Lower lobe of right lung (tissue), 2 donors: ENCODE results near the gene MTRR. TPM values are rescaled to one million over a fixed set of nuclear protein-coding genes. Genes with fewer than 3 reads are reported as not detected.

Experiments
- ATAC-seq, 2 donors: fragments of 200-7000 bp; cut with Tn5 transposase; one replicate each; pipeline ENCODE4 v1.9.1; 2020 to 2022; ENCODE audit warnings: mild to moderate bottlenecking in 2 of 2, moderate library complexity in 2 of 2
- DNase-seq: peaks from one replicate; pipeline ENCODE4 v3.0.0-alpha.2; 2020
- H3K27ac ChIP-seq: fragments of 200-600 bp; one replicate; pipeline ENCODE4 v1.8.0; 2022
- H3K27me3 ChIP-seq: fragments of 200-600 bp; one replicate; pipeline ENCODE4 v1.8.0; 2022; ENCODE audit warnings: low read depth
- H3K36me3 ChIP-seq: fragments of 200-600 bp; one replicate; pipeline ENCODE4 v1.8.0; 2022; ENCODE audit warnings: mild to moderate bottlenecking
- H3K4me1 ChIP-seq: fragments of 200-600 bp; one replicate; pipeline ENCODE4 v1.8.0; 2022
- H3K4me3 ChIP-seq: fragments of 200-600 bp; one replicate; pipeline ENCODE4 v1.8.0; 2022; ENCODE audit warnings: mild to moderate bottlenecking
- H3K9me3 ChIP-seq: fragments of 200-600 bp; one replicate; pipeline ENCODE4 v1.8.0; 2022
- CTCF ChIP-seq: fragments of 200-600 bp; IDR thresholded peaks from one replicate; pipeline ENCODE4 v1.8.0; 2022; ENCODE audit warnings: antibody characterized with exemption, mild to moderate bottlenecking
- intact Hi-C: fragments of 100-400 bp; cut with DNase I; formaldehyde crosslinking; loops from one replicate; pipeline ENCODE4 v1.11.0; 2022
- total RNA-seq: library from RNA; stranded (reverse); fragmentation: NEBNext Ultra II Directional; extraction: Animal tissue kit (Norgen Biotek cat#: 25700); gene quantifications from one replicate; pipeline ENCODE4 v1.2.1, GENCODE V29; 2021
- donor health status: DM: no; HTN: yes; CAD: no; lungs with severe emphysema.

The MTRR gene
- total RNA-seq, 1 donor from 2014 or later: 92.9 TPM

DNA sequence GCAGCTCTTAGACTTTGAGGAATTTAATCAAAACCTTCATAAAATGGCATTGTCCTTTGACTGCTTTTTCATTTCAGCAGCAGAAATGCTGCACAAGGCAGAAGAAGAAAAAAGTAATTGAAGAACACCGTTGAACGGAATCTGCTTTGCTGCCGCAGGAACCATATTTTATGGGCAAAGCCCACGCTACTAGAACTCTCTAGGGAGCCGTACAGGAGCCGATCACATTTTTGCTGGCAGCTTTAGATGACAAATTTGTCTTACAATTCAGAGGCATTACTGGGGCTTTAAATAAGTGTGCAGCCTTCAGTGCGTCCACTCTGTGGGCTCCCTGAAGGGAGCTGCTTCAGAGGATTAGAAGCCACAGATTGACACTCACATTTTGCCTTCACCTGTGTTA lies 23.4 kb upstream of the MTRR start:
- H3K36me3 ChIP-seq: no peaks in the 10 kb centered on the region
- no peak overlapping the region for H3K4me3 ChIP-seq
- no peak for TF ChIP-seq CTCF
- no peaks in the 10 kb centered on the region for H3K9me3 ChIP-seq
- H3K27ac ChIP-seq: no peak overlapping the region
- DNase-seq: no peak
- H3K4me1 ChIP-seq: peaks cover 9% of the 10 kb centered on the region
- intact Hi-C loops: no loop called here
- no peak for ATAC-seq
- H3K27me3 ChIP-seq: peaks cover 22% of the 10 kb centered on the region

GRCh38 chr5:7846327-7846726 lies 22.6 kb upstream of the MTRR start:
- Histone ChIP-seq H3K4me3 (no peak overlapping the region), H3K36me3 (no peaks in the 10 kb centered on the region), H3K27ac (no peak overlapping the region), H3K4me1 (peaks cover 14% of the 10 kb centered on the region), H3K27me3 (peaks cover 22% of the 10 kb centered on the region), H3K9me3 (no peaks in the 10 kb centered on the region)
- intact Hi-C loops: no loop called here
- TF ChIP-seq CTCF: no peak
- ATAC-seq (no peak), DNase-seq (no peak)

GRCh38 chr5:7848296-7848695 lies 20.7 kb upstream of the MTRR start:
- H3K36me3 ChIP-seq: no peaks in the 10 kb centered on the region
- TF ChIP-seq CTCF: no peak
- no peak overlapping the region for H3K27ac ChIP-seq
- intact Hi-C loops: no loop called here
- H3K9me3 ChIP-seq: no peaks in the 10 kb centered on the region
- peaks cover 25% of the 10 kb centered on the region for H3K4me1 ChIP-seq
- ATAC-seq (no peak), DNase-seq (no peak)
- H3K27me3 ChIP-seq: peaks cover 22% of the 10 kb centered on the region
- no peak overlapping the region for H3K4me3 ChIP-seq

DNA sequence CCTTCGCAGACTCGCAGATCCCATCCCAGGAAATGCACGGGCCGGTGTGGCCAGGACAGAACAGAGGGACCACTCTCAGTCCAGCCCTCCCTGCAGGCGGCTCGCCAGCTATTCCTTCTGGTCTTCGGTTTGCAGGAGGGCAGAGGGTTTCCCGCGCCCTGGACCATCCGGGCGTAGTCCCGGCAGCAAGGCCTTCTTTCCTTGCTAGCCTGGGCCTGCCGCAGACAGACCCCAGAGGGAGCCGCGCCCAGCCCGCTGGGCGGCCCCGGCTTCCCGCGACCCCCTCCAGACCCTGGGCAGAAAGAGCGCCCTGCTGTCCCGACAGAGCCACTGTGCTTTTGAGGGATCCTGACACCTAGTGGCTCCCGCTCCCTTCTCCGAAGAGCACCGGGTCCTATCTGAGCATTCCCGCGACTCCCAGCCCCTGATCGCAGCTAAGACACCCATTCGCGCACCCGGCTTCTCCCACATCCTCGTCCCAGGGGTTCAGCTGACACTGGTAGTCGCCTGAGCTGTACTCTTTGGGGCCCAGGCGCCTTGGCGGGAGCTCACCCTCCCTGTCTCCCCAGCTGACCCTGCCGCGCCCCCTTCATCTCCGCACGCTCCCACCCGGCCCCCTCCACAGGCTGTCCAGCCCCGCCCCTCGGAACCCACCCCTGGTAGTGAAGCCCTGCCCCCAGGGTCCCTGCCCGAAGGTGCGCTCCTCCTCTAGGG lies 19.1 kb upstream of the MTRR start:
- intact Hi-C loops: no loop called here
- H3K4me3 ChIP-seq: peak overlapping the region; percentile 60
- peaks cover 25% of the 10 kb centered on the region for H3K4me1 ChIP-seq
- DNase-seq (no peak), ATAC-seq (peak; percentile 29 to 39)
- H3K27ac ChIP-seq: no peak overlapping the region
- no peaks in the 10 kb centered on the region for H3K36me3 ChIP-seq
- H3K9me3 ChIP-seq: no peaks in the 10 kb centered on the region
- H3K27me3 ChIP-seq: peaks cover 22% of the 10 kb centered on the region
- TF ChIP-seq CTCF: no peak

DNA sequence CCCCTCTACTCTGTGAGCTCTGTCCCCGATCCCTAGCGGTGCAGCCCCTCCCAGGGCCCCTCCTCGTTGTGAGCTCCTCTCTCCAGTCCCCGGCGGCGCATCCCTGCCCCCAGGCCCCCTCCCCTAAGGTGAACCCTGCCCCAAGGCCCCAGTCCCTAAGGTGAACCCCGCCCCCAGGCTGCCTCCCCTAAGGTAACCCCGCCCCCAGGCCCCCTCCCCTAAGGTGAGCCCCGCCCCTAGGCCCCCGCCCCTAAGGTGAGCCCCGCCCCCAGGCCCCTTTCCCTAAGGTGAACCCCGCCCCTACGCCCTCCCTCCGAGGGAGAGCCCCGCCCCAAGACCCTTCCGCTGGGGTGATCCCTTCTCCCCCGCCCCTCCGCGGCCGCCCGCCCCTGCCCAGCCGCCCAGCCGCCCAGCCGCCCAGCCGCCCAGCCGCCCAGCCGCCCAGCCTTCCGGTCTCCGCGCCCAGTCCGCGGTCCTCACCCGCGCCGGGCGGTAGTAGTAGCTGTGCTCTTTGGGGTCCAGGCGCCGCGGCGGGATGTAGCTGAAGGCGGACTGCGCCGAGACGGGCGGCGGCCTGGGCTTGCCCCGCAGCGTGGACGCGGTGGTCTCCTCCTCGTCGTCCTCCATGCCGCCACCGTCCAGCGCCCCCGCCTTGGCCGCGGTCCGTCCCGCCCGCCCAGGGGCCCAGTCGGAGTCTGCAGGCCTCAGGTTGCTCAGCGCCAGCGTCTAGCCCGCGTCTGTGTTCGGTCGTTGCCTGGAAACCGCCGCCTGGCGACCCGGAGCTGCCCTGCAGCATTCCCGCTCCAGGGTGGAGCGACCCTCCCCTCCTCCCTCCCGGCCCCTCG lies 18.3 kb upstream of the MTRR start, which contains the start of gene CFAP90:
TSS of gene CFAP90 (minus strand) at position 739 of the 845 bp plus-strand sequence. CDS start at position 627, 112 bp downstream.
- no peaks in the 10 kb centered on the region for H3K9me3 ChIP-seq
- peak; percentile 82 for DNase-seq
- no peaks in the 10 kb centered on the region for H3K36me3 ChIP-seq
- H3K4me3 ChIP-seq: peak within 1 kb of the TSS; percentile 60
- H3K27me3 ChIP-seq: peaks cover 18% of the 10 kb centered on the region
- ATAC-seq: peak; percentile 88 to 90
- peak within 1 kb of the TSS; percentile 18 for H3K27ac ChIP-seq
- H3K4me1 ChIP-seq: peaks cover 25% of the 10 kb centered on the region
- intact Hi-C loops: no loop called here
- peak; percentile 20 for TF ChIP-seq CTCF
